H7 (cell line): ENCODE data around the gene ITPR1. TPM values are rescaled to one million over a fixed set of nuclear protein-coding genes. Genes with fewer than 3 reads are reported as not detected.
A peak's percentile ranks its signal among the peaks of the same experiment; 100 is the strongest.

ENCODE experiments used
- DNase-seq: peaks from one replicate; pipeline ENCODE4 v3.0.0; 2012
- H3K27me3 ChIP-seq: 2 replicates; pipeline ENCODE4 v1.6.0; 2011; ENCODE audit warnings: mild to moderate bottlenecking, low read length; ENCODE audit not compliant: control insufficient read depth, insufficient read depth
- H3K36me3 ChIP-seq: replicated peaks from 2 replicates; pipeline ENCODE4 v1.5.1; 2011; ENCODE audit warnings: low read length; ENCODE audit not compliant: control insufficient read depth, insufficient read depth
- H3K4me3 ChIP-seq: 2 replicates; pipeline ENCODE4 v1.5.1; 2011; ENCODE audit warnings: low read depth, mild to moderate bottlenecking, control low read depth, low read length, moderate library complexity; ENCODE audit not compliant: insufficient read depth
- total RNA-seq: library from RNA; depleted of rRNA; stranded (reverse); fragments of >200 nt; shearing (Covaris generic); gene quantifications from 2 replicates; pipeline ENCODE4 v1.2.3, GENCODE V29; 2014

ITPR1 gene
- total RNA-seq, 1 experiment from 2014 or later = 4.4 TPM

DNA sequence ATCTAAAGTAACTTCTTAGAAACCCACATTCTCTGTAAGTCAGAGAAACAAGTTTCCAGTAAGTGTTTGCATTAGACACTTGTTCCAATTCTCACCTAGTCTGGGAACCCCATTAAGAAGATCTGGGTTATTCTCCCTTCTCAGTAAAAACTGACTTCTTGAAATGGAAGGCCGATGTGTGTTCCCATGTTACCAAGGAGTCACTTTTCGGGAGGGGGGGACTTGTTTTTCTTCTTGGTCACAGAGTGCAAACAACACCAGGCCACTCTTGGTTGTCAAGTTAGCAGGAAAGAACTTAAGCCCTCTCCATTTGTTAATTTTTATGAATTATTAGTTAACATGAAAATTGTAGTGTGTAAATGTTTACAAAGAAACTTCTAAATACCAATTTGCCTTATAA, 55.6 kb downstream of the ITPR1 start:
- H3K36me3 ChIP-seq = no peaks in the 10 kb centered on the region
- no peak overlapping the region for H3K4me3 ChIP-seq
- no peak for DNase-seq
- H3K27me3 ChIP-seq = no peaks in the 10 kb centered on the region

- no peaks in the 10 kb centered on the region for H3K27me3 ChIP-seq
- no peak overlapping the region for H3K4me3 ChIP-seq
- DNase-seq = no peak
- no peaks in the 10 kb centered on the region for H3K36me3 ChIP-seq
Observed at GRCh38 chr3:4549896-4550295, 56.7 kb downstream of the ITPR1 start.

DNA sequence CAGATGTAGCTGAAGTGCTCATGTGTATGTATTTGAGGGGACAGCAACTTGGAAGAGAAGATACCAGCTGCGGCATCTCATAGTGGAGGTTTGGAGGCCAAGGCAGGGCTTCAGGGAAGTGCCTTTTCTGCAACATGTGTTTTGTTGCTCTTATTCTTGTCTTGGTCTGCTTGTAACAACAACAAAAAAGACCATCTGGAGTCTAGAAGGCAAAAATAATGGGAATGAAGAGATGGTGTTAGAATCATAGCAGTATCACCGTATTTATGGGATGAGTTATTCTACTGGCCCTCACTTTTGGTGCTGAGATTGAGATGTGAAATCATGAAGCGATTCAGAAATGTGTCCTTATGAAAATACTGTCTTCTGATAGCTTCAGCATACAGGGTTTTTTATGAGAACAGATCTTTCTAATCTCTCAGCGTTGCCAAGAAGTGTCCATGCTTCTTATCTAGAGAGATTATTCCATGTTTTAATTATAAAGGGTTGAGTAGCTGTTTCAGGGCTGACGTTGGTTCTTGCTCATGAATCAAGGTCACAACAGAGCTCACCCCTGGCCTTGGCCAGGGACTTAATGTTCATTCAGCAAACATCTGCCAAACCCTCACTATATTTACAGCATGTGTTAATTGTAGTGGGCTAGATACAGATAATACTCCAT, 58.0 kb downstream of the ITPR1 start:
- Histone ChIP-seq H3K27me3 (no peaks in the 10 kb centered on the region), H3K36me3 (no peaks in the 10 kb centered on the region), H3K4me3 (no peak overlapping the region)
- no peak for DNase-seq

DNA sequence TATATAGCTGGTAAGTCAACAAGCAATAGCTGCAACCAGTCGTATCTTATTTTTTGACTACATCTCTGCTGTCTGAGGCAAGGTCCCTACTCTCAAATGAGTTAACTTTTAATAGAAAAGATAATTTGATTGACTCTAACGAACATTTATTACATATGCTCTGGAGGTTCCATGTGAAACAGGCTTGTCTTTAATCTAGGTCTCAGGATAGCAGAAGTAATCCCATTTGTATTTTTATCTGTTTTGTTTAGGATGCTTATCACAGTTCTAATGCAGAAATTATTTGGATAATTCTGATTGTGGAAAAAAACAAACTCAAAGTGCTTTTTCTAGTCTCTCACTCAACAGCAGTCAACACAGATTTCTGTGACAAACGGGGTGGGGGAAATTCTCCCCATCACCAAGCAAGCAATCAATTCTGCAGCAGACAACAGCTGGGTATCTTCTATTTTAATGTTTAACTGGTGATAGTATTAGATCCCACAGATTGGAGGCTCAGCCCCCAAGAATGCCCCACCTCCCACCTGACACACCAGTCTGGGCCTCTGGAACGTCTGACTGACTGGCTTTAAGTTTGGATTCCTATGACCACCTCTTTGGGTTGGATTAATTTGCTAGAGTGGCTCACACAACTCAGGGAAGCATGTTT, 58.8 kb downstream of the ITPR1 start:
- DNase-seq = no peak
- no peak overlapping the region for H3K4me3 ChIP-seq
- no peaks in the 10 kb centered on the region for H3K27me3 ChIP-seq
- no peaks in the 10 kb centered on the region for H3K36me3 ChIP-seq

GRCh38 chr3:4552811-4553210, 59.7 kb downstream of the ITPR1 start:
- no peak for DNase-seq
- H3K4me3 ChIP-seq = no peak overlapping the region
- H3K36me3 ChIP-seq = no peaks in the 10 kb centered on the region
- no peaks in the 10 kb centered on the region for H3K27me3 ChIP-seq

GRCh38 chr3:4561661-4562060, 68.5 kb downstream of the ITPR1 start:
- no peaks in the 10 kb centered on the region for H3K36me3 ChIP-seq
- no peaks in the 10 kb centered on the region for H3K27me3 ChIP-seq
- H3K4me3 ChIP-seq = no peak overlapping the region
- DNase-seq = no peak

DNA sequence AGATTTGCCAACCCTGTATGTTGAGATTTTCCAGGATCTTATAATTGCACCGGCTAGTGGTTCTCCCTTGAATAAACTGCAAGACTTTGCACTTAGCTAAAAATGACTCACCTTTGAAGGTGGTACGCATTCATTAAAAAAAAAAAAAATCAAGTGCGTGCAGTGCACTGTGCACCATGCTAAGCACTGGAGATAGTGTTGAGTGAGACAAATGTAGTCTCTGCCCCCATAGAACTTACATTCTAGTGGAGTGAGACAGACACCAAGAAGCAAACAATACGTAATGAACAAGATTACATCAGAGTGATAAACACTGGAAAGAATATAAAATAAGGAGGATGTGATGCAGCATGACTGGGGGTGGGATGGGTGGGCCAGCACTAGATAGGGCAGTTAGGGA, 69.4 kb downstream of the ITPR1 start:
- no peak for DNase-seq
- no peaks in the 10 kb centered on the region for H3K27me3 ChIP-seq
- no peak overlapping the region for H3K4me3 ChIP-seq
- no peaks in the 10 kb centered on the region for H3K36me3 ChIP-seq

- H3K36me3 ChIP-seq = no peaks in the 10 kb centered on the region
- no peak for DNase-seq
- no peak overlapping the region for H3K4me3 ChIP-seq
- no peaks in the 10 kb centered on the region for H3K27me3 ChIP-seq
Observed at GRCh38 chr3:4564270-4564669, 71.1 kb downstream of the ITPR1 start.

- DNase-seq = no peak
- no peak overlapping the region for H3K4me3 ChIP-seq
Observed at GRCh38 chr3:4564928-4565586, 71.9 kb downstream of the ITPR1 start.

GRCh38 chr3:4565809-4566501, 72.8 kb downstream of the ITPR1 start:
- Histone ChIP-seq H3K27me3 (no peaks in the 10 kb centered on the region), H3K4me3 (no peak overlapping the region), H3K36me3 (no peaks in the 10 kb centered on the region)
- no peak for DNase-seq

More at GRCh38 chr3:4564928-4565586, 71.9 kb downstream of the ITPR1 start:
- H3K27me3 ChIP-seq = no peaks in the 10 kb centered on the region
- H3K36me3 ChIP-seq = no peaks in the 10 kb centered on the region

DNA sequence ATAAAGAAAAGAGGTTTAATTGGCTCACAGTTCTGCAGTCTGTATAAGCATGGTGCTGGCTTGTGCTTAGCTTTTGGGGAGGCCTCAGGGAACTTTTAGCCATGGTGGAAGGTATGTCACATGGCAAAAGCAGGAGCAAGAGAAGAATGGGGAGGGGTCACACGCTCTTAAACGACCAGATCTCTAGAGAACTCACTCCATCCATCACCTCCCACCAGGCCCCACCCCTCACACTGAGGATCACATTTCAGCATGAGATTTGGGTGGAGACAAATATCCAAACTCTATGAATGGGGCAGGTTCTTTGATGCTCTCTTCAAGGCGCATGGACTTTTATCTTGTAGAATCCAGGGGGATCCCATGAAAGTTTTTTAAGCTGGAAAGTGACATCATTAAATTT, 75.7 kb downstream of the ITPR1 start:
- no peaks in the 10 kb centered on the region for H3K36me3 ChIP-seq
- H3K4me3 ChIP-seq = no peak overlapping the region
- no peaks in the 10 kb centered on the region for H3K27me3 ChIP-seq
- peak; percentile 35 for DNase-seq

DNA sequence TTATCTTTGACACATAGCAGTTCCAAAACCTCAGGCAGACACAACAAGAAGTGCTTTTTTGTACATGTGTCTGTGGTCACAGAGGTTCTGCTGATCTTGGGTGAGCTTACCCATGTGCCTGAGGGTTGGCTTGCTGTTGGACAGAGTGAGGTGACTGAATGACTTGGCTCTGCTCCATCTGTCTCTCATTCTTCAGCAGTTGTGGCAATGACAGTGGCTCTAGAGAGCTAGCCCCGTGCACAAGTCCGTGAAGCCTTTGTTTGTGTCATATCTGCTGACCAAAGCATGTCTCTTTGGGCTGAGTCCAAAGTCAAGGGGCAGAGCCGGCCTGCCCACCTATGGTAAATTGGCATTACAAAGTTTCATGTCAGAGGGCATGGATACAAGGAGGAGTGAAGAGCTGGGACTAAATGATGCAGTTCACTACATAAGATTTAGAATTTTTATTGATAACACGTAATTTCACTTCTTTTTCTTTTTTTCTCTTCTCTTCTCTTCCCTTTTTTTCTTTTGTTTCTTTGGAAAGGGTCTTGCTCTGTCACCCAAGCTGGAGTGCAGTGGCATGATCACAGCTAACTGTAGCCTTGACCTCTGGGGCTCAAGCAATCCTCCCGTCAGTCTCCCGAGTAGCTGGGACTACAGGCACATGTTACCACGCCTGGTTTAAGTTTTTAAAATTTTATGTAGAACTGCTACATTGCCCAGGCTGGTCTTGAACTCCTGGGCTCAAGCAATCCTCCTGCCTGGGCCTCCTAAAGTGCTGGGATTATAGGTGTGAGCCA, 77.9 kb downstream of the ITPR1 start:
- H3K36me3 ChIP-seq = no peaks in the 10 kb centered on the region

GRCh38 chr3:4571690-4572334, 78.7 kb downstream of the ITPR1 start:
- DNase-seq = peak; percentile 45

More for the DNA sequence above, 77.9 kb downstream of the ITPR1 start:
- Histone ChIP-seq H3K4me3 (no peak overlapping the region), H3K27me3 (no peaks in the 10 kb centered on the region)
- DNase-seq = no peak

GRCh38 chr3:4573153-4573552, 80.0 kb downstream of the ITPR1 start:
- no peaks in the 10 kb centered on the region for H3K36me3 ChIP-seq
- no peak overlapping the region for H3K4me3 ChIP-seq
- no peaks in the 10 kb centered on the region for H3K27me3 ChIP-seq
- DNase-seq = no peak

More at GRCh38 chr3:4571690-4572334, 78.7 kb downstream of the ITPR1 start:
- H3K27me3 ChIP-seq = no peaks in the 10 kb centered on the region
- H3K36me3 ChIP-seq = no peaks in the 10 kb centered on the region
- H3K4me3 ChIP-seq = no peak overlapping the region
